Prostate gland (tissue), 2 donors: Measurements from ENCODE around the gene SORBS2. TPM values are rescaled to one million over a fixed set of nuclear protein-coding genes. Genes with fewer than 3 reads are reported as not detected.

Source experiments
- DNase-seq: peaks from one replicate; pipeline ENCODE4 v3.0.0-alpha.2; 2019; ENCODE audit warnings: low spot score
- H3K27ac ChIP-seq, 2 donors: fragments of 200-600 bp; sonication (generic); 2 replicates each; pipeline ENCODE4 v1.5.1; 2017 to 2019
- H3K27me3 ChIP-seq: fragments of 200-600 bp; sonication (generic); replicated peaks from 2 replicates; pipeline ENCODE4 v1.5.1; 2019; ENCODE audit not compliant: insufficient read depth
- H3K36me3 ChIP-seq, 2 donors: fragments of 200-600 bp; sonication (generic); 1 replicate in 1 of 2; 2 replicates in 1 of 2; pipeline versions ENCODE4 v1.5.1 to v1.8.1; 2017 to 2019
- H3K4me1 ChIP-seq: fragments of 200-600 bp; sonication (generic); replicated peaks from 2 replicates; pipeline ENCODE4 v1.5.1; 2019
- H3K4me3 ChIP-seq, 2 donors: fragments of 200-600 bp; sonication (generic); 2 replicates each; pipeline ENCODE4 v1.5.1; 2017 to 2019
- H3K9me3 ChIP-seq: fragments of 200-600 bp; sonication (generic); 2 replicates; pipeline ENCODE4 v1.5.1; 2017
- POLR2A ChIP-seq: fragments of 450-650 bp; IDR thresholded peaks from one replicate; pipeline ENCODE4 v1.6.1; 2016; ENCODE audit warnings: antibody characterized with exemption, mild to moderate bottlenecking
- POLR2AphosphoS5 ChIP-seq: sonication (generic); formaldehyde crosslinking; IDR thresholded peaks from one replicate; pipeline ENCODE4 v1.6.1; 2017; ENCODE audit warnings: antibody characterized with exemption
- WGBS: methylation state at CpG from one replicate; pipeline ENCODE4 v1.1.5; 2018; 5-methylcytosine and 5-hydroxymethylcytosine counted together
- intact Hi-C: fragments of 100-400 bp; cut with DNase I; formaldehyde crosslinking; loops from one replicate; pipeline ENCODE4 v1.14.2; 2022
- total RNA-seq, 2 donors: library from RNA; depleted of rRNA; stranded (reverse); fragments of >200 nt; gene quantifications; one replicate each; pipeline ENCODE4 v1.1.0, GENCODE V29; 2016
- TF ChIP-seq, protein P1 (sequence below), 4 experiments: fragments of 200-600 bp in 2 of 4; fragments of 450-650 bp in 2 of 4; sonication (generic) in 2 of 4; IDR thresholded peaks; 1 replicate in 3 of 4; 2 replicates in 1 of 4; pipeline ENCODE4 v1.5.1; 2016 to 2019; ENCODE audit warnings: antibody characterized with exemption in 4 of 4, mild to moderate bottlenecking in 2 of 4, moderate library complexity in 2 of 4

Gene SORBS2
- total RNA-seq, 2 donors from 2014 or later: 175 to 242 TPM

DNA sequence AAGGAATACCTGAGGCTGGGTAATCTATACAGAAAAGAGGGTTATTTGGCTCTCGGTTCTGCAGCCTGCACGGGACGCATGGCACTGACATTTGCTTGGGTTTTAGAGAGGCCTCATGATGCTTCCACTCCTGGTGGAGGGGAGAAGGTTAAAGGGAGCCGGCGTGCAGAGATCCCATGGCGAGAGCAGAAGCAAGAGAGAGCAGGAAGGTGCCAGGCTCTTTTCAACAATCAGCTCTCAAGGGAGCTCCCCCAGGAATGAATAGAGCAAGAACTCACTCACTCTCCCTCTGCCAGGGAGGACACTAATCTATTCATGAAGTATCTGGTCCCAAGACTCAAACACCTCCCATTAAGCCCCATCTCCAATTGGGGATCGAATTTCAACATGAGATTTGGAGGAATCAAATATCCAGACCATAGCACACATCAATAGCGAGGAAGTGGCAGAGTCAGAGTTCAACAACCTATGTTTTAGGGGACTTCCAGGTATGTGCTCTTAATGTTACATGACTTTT lies 109.8 kb downstream of the SORBS2 start:
- no peaks in the 10 kb centered on the region for H3K27me3 ChIP-seq
- no peak overlapping the region for H3K27ac ChIP-seq
- no peak overlapping the region for H3K4me3 ChIP-seq
- intact Hi-C loops: no loop called here
- H3K36me3 ChIP-seq: no peaks in the 10 kb centered on the region
- no peaks in the 10 kb centered on the region for H3K4me1 ChIP-seq
- no peaks in the 10 kb centered on the region for H3K9me3 ChIP-seq
- no peak for TF ChIP-seq POLR2A
- TF ChIP-seq, protein P1, sequence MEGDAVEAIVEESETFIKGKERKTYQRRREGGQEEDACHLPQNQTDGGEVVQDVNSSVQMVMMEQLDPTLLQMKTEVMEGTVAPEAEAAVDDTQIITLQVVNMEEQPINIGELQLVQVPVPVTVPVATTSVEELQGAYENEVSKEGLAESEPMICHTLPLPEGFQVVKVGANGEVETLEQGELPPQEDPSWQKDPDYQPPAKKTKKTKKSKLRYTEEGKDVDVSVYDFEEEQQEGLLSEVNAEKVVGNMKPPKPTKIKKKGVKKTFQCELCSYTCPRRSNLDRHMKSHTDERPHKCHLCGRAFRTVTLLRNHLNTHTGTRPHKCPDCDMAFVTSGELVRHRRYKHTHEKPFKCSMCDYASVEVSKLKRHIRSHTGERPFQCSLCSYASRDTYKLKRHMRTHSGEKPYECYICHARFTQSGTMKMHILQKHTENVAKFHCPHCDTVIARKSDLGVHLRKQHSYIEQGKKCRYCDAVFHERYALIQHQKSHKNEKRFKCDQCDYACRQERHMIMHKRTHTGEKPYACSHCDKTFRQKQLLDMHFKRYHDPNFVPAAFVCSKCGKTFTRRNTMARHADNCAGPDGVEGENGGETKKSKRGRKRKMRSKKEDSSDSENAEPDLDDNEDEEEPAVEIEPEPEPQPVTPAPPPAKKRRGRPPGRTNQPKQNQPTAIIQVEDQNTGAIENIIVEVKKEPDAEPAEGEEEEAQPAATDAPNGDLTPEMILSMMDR (IDR thresholded peaks at IDR 0.05): no peak
- TF ChIP-seq POLR2AphosphoS5: no peak
- 94% methylated on average over 8 of the region's 8 CpGs for WGBS
- no peak for DNase-seq

DNA sequence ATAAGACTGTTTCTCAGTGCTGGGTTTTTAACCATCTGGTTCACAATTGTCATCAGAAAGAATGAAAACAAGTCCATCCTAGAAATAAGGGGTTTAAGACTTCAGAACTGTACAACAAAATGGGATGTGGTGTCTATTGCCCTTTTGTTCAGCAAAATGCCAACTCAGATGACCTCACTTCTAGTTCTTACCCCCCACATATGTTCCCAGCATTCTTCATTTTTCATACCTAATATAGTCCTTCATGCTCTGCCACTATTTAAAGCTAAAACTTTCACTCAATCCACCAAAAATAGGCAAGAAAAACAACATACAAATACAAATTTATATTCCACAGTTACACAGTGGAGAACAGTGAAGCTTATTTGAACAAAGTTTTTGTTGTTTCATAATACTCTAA lies 111.4 kb downstream of the SORBS2 start:
- DNase-seq: no peak
- Histone ChIP-seq H3K36me3 (no peaks in the 10 kb centered on the region), H3K27me3 (no peaks in the 10 kb centered on the region), H3K4me3 (no peak overlapping the region), H3K9me3 (no peaks in the 10 kb centered on the region), H3K4me1 (no peaks in the 10 kb centered on the region), H3K27ac (no peak overlapping the region)
- intact Hi-C loops: no loop called here
- TF ChIP-seq POLR2AphosphoS5 (no peak), POLR2A (no peak)
- TF ChIP-seq, protein P1 (IDR thresholded peaks at IDR 0.05): no peak

DNA sequence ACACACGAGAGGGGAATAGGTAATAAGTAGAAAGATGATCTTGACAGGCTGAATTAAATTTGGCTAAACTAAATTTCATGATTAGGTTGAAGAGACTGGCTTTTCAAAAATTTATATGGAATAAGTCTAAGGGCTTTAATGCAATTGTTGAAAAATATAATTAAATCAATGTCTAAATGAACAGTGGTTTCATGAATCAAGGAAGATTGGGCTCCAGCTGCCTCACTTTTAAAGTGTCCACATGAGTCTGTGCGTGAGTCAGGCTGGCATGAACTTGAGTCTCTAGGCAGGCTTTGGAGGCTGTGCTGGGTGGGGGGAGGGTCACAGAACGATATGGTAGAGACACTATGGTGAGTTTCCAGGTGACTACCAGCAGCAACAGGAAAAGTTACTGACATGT lies 111.9 kb downstream of the SORBS2 start:
- H3K27ac ChIP-seq: no peak overlapping the region
- H3K4me3 ChIP-seq: no peak overlapping the region
- no peaks in the 10 kb centered on the region for H3K9me3 ChIP-seq
- intact Hi-C loops: no loop called here
- H3K4me1 ChIP-seq: no peaks in the 10 kb centered on the region
- H3K27me3 ChIP-seq: no peaks in the 10 kb centered on the region
- 68% methylated on average over 3 of the region's 3 CpGs for WGBS
- TF ChIP-seq, protein P1 (IDR thresholded peaks at IDR 0.05): no peak
- TF ChIP-seq POLR2AphosphoS5 (no peak), POLR2A (no peak)
- no peak for DNase-seq
- H3K36me3 ChIP-seq: no peaks in the 10 kb centered on the region

DNA sequence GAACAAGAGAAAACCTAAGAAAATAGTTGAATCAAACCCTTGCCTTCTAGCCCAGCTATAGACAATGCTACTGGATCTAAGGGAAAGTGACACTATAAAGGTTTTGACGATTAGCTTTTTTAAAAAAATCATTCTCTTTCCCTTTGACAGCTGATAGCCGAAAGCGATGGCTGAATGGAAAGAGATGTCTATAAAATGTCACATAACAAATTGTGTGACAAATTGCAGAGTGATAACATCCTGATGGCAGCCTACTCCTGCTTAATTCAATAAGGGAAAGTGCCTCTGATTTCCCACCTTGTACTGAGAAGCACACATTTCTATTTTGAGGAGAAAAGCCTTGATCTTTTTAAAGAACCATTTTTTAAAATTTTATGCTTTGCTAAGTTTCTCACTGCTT lies 114.5 kb downstream of the SORBS2 start:
- WGBS: 68% methylated on average over 3 of the region's 3 CpGs

DNA sequence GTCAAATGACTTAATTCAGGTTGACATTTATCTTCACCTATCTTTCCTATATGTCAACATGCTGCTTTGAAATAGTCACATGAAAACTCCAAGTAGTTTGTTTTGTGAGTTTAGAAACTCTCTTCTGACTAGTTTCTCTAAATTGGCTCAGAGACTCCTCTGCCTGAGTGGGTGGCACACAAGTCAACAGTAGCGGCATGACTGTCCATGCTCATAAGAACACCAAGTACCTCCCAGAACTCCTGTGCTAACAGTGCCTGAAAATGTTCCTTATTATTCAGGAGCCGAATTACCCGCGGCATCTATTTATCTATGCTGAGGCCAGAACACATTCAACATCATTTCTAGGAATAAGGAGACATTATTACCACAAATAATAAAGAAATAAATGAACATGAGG lies 116.3 kb downstream of the SORBS2 start:
- WGBS: 66% methylated on average over 4 of the region's 4 CpGs
- intact Hi-C loops: no loop called here

More for the DNA sequence above, 114.5 kb downstream of the SORBS2 start:
- Histone ChIP-seq H3K9me3 (no peaks in the 10 kb centered on the region), H3K27me3 (no peaks in the 10 kb centered on the region), H3K4me3 (no peak overlapping the region), H3K27ac (no peak overlapping the region), H3K4me1 (no peaks in the 10 kb centered on the region), H3K36me3 (no peaks in the 10 kb centered on the region)
- no peak for TF ChIP-seq POLR2A
- TF ChIP-seq POLR2AphosphoS5: no peak
- intact Hi-C loops: no loop called here
- DNase-seq: no peak

More for the DNA sequence above, 116.3 kb downstream of the SORBS2 start:
- H3K27me3 ChIP-seq: no peaks in the 10 kb centered on the region
- TF ChIP-seq POLR2AphosphoS5: peak; percentile 82
- TF ChIP-seq, protein P1 (IDR thresholded peaks at IDR 0.05): no peak
- no peaks in the 10 kb centered on the region for H3K36me3 ChIP-seq
- H3K9me3 ChIP-seq: no peaks in the 10 kb centered on the region
- peak; percentile 46 for DNase-seq
- no peak overlapping the region for H3K4me3 ChIP-seq
- peak overlapping the region in 1 of 2 donors; percentile 51 for H3K27ac ChIP-seq
- no peaks in the 10 kb centered on the region for H3K4me1 ChIP-seq
